Measurements from ENCODE around the gene SPECC1L.

Gene SPECC1L

GRCh38 chr22:24460418-24461089 lies 189.9 kb downstream of the SPECC1L start:
- no peak for DNase-seq
- H3K36me3 ChIP-seq = no peaks in the 10 kb centered on the region
- TF ChIP-seq, protein P1, sequence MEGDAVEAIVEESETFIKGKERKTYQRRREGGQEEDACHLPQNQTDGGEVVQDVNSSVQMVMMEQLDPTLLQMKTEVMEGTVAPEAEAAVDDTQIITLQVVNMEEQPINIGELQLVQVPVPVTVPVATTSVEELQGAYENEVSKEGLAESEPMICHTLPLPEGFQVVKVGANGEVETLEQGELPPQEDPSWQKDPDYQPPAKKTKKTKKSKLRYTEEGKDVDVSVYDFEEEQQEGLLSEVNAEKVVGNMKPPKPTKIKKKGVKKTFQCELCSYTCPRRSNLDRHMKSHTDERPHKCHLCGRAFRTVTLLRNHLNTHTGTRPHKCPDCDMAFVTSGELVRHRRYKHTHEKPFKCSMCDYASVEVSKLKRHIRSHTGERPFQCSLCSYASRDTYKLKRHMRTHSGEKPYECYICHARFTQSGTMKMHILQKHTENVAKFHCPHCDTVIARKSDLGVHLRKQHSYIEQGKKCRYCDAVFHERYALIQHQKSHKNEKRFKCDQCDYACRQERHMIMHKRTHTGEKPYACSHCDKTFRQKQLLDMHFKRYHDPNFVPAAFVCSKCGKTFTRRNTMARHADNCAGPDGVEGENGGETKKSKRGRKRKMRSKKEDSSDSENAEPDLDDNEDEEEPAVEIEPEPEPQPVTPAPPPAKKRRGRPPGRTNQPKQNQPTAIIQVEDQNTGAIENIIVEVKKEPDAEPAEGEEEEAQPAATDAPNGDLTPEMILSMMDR (IDR thresholded peaks at IDR 0.05) = no peak
- no peak overlapping the region for H3K4me3 ChIP-seq
- intact Hi-C loops (cut with DNase I; ENCODE audit: low total_unique reads) = no loop called here
- H3K27me3 ChIP-seq = no peaks in the 10 kb centered on the region
- peaks cover 0 to 4% (median 2%) of the 10 kb centered on the region in 4 donors for H3K4me1 ChIP-seq
- H3K27ac ChIP-seq = no peak overlapping the region
- no peaks in the 10 kb centered on the region for H3K9me3 ChIP-seq

- TF ChIP-seq, protein P1 (IDR thresholded peaks at IDR 0.05) = no peak
- Histone ChIP-seq H3K27ac (no peak overlapping the region), H3K9me3 (no peaks in the 10 kb centered on the region), H3K4me1 (peaks cover 0 to 24% (median 16%) of the 10 kb centered on the region in 4 donors), H3K36me3 (no peaks in the 10 kb centered on the region), H3K4me3 (no peak overlapping the region), H3K27me3 (no peaks in the 10 kb centered on the region)
- no peak for DNase-seq
- intact Hi-C loops (cut with DNase I; ENCODE audit: low total_unique reads) = no loop called here
Measured at GRCh38 chr22:24463071-24463760, 192.6 kb downstream of the SPECC1L start.

GRCh38 chr22:24465566-24465965 lies 194.9 kb downstream of the SPECC1L start:
- DNase-seq = no peak
- no peaks in the 10 kb centered on the region for H3K36me3 ChIP-seq
- H3K27me3 ChIP-seq = no peaks in the 10 kb centered on the region
- intact Hi-C loops (cut with DNase I; ENCODE audit: low total_unique reads) = no loop called here
- no peak overlapping the region for H3K4me3 ChIP-seq
- no peaks in the 10 kb centered on the region for H3K9me3 ChIP-seq
- H3K27ac ChIP-seq = peak overlapping the region in 1 of 2 donors; percentile 50
- TF ChIP-seq, protein P1 (IDR thresholded peaks at IDR 0.05) = no peak
- peaks cover 0 to 25% (median 15%) of the 10 kb centered on the region in 4 donors for H3K4me1 ChIP-seq

- no peak for DNase-seq
- Histone ChIP-seq H3K36me3 (no peaks in the 10 kb centered on the region), H3K4me3 (no peak overlapping the region), H3K4me1 (peaks cover 0 to 29% (median 16%) of the 10 kb centered on the region in 4 donors), H3K27ac (peak overlapping the region; percentile 50 to 55), H3K9me3 (no peaks in the 10 kb centered on the region), H3K27me3 (no peaks in the 10 kb centered on the region)
- intact Hi-C loops (cut with DNase I; ENCODE audit: low total_unique reads) = no loop called here
- TF ChIP-seq, protein P1 (IDR thresholded peaks at IDR 0.05) = no peak
Measured at GRCh38 chr22:24465975-24466374, 195.3 kb downstream of the SPECC1L start.

- Histone ChIP-seq H3K27me3 (no peaks in the 10 kb centered on the region), H3K9me3 (no peaks in the 10 kb centered on the region), H3K36me3 (no peaks in the 10 kb centered on the region), H3K4me3 (no peak overlapping the region), H3K27ac (peak overlapping the region; percentile 50 to 55), H3K4me1 (peaks cover 0 to 38% (median 23%) of the 10 kb centered on the region in 4 donors)
- intact Hi-C loops (cut with DNase I; ENCODE audit: low total_unique reads) = no loop called here
- TF ChIP-seq, protein P1 (IDR thresholded peaks at IDR 0.05) = no peak
- peak in 1 of 2 donors; percentile 30 for DNase-seq
Measured at GRCh38 chr22:24466716-24467328, 196.2 kb downstream of the SPECC1L start.
